ENCODE results near the gene PRSS1.
"Not testable (repeated sequence)": the region's sequence is repeated elsewhere in the genome, so short reads cannot be mapped to it uniquely, and the experiment has no call there.

PRSS1 gene

DNA sequence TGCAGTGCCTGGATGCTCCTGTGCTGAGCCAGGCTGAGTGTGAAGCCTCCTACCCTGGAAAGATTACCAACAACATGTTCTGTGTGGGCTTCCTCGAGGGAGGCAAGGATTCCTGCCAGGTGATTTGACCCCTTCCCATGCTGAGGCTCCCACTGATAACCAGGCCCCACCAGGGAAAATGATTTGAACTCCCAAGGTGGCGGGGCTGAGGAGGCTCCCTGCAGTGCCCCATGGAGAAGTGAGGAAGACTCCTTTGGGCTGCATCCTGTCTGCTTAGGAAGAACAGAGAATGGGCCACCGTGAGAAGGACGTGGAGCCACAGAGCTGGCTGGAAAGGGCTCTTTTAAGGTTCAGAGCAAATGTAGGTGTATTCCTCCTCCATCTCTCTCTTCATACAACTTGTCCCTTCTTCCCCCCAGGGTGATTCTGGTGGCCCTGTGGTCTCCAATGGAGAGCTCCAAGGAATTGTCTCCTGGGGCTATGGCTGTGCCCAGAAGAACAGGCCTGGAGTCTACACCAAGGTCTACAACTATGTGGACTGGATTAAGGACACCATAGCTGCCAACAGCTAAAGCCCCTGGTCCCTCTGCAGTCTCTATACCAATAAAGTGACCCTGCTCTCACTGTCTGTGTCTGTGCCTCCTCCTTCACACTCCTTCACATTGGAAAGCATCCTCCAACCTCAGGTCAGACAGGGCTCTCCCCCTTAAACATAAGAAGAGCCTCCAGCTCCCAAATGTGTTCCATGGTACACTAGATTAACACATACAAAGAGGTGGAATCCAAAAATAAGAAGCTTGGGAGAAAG, 24.9 kb downstream of the PRSS1 start:
- no peak for DNase-seq

DNA sequence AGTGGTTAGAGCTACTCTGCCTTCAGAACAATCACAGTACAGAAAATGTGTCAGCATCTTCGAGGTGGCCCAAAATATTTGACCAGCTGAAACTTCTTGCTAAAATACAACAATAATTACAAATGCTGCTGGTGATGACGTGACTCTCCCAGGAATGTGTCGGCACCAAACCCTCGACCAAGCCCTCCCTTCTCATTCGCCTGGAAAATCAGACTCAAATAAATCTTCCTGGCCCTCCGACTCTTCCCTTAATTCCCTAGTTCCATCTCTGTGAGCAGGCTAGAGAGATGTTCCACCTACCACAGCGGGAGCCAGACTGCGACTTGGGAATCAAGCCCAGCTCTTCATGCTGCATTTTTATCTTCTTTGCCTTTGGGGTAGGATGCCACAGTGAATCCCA, 25.6 kb downstream of the PRSS1 start:
- DNase-seq: no peak

DNA sequence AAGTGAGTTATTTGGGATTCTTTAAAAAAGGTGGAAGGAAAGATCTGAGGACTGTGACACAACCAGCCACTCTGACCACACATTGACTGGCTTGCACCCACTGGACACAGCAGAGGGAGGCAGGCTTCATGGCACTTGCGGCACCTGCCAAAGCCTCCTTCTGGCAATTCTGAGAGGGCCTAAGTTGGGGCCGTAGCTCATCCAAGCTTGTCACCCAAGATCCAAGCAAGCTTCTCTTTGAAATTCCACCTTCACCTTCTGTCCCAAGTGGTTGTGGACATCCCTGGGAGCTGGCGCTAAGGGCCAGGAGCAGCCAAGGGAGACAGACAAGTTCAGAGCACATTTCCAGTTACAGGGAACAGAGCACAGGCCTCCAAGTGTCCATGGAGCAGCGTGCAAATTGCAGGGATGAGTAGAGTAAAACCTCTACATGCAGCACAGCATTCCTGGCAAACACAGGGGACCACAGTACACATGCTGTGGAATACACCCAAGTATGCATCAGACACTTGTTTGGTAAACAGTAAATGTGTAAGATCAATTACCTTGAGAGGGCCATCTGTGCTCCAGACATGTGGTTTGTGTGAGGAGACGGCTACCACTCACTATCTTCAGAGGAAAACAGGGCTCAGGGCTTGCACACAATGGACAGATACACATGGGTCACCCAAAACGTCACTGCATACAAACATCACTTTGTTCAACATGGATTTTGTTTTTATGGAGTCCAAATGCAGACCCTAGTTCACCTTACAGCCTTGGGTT, 26.3 kb downstream of the PRSS1 start:
- DNase-seq: not testable (repeated sequence)

DNA sequence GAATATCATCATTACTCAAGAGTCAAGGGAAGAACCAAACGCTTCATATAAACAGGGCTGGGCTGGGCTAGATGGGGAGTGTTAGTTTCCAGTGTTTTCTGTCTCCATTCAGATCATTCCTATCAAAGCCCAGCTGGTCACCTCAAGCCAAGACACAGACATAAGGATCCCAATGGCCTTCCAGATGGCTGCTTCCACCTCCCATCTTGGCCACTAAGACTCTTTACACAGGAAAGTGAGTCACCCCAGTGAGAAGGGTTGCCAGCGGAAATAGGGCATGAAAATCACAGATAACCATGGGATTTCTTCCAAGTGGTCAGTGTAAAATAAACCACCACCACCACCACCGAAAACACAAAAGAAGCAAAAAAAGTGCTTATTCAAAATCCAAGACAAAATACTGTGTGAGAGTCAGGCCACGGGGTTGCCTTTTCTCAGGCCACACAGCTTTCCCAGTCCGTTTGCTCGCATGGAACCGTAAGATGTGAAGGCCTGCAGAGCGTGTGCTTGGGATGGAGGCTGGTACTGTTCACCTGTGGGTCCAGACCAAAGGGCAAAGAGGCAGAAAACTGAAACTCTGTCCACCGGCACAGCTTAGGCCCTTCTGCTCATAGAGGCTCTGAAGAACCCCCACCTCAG, 27.1 kb downstream of the PRSS1 start:
- DNase-seq: no peak

DNA sequence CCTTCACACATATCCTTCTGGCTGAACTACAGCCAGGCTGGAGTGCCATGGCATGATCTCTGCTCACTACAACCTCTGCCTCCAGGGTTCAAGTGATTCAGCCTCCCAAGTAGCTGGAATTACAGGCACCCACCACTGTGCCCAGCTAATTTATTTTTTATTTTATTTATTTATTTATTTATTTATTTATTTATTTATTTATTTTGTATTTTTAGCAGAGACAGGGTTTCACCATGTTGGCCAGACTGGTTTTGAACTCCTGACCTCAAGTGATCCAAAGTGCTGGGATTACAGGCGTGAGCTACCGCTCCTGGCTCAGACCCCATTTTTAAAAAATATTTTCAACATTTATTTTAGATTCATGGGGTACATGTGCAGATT, 27.6 kb downstream of the PRSS1 start:
- DNase-seq: not testable (repeated sequence)

DNA sequence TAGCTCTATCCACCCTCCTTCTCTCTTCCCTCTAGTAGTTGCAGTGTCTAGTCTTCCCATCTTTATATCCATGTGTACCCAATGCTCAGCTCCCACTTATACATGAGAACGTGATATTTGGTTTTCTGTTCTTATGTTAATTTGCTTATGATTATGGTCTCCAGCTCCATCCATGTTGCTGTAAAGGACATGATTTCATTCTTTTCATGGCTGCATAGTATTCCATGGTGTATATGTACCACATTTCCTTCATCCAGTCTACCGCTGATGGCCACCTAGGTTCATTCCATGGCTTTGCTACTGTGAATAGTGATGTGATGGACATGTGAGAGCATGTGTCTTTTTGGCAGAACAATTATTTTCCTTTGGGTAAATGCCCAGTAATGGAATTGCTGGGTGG, 28.0 kb downstream of the PRSS1 start:
- DNase-seq: no peak

DNA sequence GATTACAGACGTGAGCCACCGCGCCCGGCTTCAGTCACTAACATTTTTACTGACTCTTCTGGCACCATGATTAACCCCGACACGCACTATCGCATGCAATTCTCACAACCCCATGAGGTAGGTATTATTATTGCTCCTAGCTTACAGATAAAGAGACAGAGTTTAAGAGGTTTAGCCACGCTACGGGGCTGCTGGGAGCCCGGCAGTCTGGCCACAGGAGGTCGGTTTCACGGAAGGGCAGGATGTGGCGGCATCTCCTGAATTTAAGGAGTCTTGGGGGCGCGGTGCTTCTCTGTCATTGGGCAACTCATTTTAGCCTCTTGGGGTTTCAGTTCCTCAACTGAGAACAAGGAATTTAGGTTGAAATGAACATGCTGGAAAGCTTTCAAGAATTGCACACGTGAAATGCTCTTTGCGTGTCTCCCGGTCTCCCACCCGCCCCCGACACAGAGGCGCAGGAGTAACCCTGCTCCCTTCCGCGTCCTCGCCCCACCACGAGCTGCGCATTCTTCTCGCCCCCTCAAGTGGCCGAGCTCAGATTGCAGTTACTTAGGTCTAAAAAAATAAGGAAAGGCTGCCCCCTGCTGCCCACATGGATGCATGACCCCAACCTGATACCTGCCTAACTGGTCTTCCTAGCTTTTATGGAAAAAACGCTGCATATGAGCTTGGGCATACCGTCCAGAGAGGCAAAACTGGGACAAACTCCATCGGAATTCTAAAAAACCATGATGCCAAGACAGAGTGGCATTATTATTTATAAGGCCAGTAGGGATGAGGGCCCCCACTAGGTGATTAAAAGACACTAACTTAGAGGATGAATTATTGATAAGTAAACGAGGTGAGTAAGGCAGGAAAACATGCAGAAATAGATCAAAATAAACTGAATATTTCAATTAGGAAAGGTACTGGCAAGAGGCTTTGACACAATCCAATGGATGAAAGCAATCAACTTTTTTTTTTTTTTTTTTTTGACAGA, 33.9 kb downstream of the PRSS1 start:
- peak; percentile 60 for DNase-seq

DNA sequence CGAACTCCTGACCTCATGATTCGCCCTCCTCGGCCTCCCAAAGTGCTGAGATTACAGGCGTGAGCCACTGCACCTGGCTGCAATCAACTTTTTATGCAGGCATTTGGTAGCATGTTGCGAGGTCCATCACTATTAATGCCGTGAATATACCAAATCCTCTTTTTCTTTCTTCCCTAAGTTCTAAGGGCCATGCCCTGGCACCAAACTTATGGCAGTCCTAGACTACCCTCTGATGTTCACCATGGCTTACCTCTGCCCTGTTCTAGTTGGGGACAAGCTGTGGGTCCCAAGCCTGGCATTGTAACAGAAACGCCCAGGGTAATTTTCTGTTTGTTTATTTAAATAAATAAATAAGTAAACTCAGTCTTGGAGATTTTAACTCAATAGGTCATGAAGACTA, 34.8 kb downstream of the PRSS1 start:
- DNase-seq: no peak

DNA sequence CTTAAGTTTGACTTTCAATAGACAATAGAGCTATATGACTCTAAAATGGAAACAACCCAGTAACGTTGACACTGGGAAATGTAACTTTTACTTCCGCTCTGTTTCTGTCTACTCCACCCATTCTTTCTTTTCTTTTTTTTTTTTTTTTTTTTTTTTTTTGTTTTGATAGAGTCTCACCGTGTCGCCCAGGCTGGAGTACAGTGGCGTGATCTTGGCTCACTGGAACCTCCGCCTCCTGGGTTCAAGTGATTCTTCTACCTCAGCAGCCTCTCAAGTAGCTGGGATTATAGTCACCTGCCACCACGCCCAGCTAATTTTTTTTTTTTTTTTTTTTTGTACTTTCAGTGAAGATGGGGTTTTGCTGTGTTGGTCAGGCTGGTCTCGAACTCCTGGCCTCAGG, 35.4 kb downstream of the PRSS1 start:
- DNase-seq: no peak

DNA sequence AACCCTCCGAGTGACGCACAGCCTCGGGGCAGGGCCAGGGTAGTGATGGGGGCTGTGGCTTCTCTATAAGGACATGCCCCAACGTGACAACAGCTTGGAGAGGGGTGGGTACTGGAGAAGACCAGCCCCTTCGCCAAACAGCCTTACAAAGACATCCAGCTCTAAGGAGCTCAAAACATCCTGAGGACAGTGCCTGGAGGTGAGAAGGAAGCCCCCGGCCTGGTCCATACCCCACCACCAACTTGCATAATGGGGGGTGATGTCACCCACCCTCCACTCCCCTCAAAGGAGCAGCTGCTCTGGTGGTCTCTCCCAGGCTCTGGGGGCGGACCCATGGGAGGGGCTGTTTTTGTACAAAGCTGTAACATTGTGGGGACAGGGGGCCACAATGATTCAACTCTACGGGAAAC, 36.6 kb downstream of the PRSS1 start:
- DNase-seq: peak; percentile 65

DNA sequence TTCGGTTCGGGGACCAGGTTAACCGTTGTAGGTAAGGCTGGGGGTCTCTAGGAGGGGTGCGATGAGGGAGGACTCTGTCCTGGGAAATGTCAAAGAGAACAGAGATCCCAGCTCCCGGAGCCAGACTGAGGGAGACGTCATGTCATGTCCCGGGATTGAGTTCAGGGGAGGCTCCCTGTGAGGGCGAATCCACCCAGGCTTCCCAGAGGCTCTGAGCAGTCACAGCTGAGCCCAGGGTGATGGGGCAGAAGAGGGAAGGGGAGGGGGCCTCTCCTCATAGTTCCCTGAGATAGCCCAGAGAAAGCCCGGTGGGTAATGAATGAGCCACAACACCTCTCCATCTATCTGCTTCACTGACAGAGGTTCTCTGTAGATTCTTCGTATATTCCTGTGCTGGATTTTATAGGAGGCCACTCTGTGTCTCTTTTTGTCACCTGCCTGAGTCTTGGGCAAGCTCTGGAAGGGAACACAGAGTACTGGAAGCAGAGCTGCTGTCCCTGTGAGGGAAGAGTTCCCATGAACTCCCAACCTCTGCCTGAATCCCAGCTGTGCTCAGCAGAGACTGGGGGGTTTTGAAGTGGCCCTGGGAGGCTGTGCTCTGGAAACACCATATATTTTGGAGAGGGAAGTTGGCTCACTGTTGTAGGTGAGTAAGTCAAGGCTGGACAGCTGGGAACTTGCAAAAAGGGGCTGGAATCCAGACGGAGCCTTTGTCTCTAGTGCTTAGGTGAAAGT, 37.9 kb downstream of the PRSS1 start:
- no peak for DNase-seq

DNA sequence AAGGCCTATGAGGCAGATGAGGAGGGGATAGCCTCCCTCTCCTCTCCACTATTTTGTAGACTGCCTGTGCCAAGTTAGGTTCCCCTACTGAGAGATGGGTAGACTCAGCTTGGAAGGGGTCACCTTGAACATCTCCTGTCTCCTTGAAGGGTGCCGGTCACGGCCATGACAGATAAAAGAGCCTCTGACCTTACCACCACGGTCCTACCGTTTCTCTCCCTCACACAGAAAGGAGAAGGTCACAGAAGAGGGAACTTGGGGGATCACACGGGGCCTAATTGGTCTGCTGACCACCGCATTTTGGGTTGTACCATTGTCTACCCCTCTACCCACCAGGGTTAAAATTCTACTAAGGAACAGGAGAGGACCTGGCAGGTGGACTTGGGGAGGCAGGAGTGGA, 38.5 kb downstream of the PRSS1 start:
- no peak for DNase-seq

DNA sequence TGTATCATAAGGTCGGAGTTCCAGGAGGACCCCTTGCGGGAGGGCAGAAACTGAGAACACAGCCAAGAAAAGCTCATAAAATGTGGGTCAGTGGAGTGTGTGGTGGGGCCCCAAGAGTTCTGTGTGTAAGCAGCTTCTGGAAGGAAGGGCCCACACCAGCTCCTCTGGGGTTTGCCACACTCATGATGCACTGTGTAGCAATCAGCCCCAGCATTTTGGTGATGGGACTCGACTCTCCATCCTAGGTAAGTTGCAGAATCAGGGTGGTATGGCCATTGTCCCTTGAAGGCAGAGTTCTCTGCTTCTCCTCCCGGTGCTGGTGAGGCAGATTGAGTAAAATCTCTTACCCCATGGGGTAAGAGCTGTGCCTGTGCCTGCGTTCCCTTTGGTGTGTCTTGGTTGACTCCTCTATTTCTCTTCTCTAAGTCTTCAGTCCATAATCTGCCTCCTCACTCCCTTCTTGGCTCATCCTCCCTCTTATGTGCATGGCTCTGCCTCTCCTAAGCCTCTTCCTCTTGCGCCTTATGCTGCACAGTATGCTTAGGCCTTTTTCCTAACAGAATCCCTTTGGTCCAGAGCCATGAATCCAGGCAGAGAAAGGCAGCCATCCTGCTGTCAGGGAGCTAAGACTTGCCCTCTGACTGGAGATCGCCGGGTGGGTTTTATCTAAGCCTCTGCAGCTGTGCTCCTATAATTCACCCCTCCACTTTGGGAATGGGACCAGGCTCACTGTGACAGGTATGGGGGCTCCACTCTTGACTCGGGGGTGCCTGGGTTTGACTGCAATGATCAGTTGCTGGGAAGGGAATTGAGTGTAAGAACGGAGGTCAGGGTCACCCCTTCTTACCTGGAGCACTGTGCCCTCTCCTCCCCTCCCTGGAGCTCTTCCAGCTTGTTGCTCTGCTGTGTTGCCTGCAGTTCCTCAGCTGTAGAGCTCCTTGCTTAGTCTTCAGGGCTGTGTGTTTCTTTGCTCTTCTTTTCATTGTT, 39.3 kb downstream of the PRSS1 start:
- DNase-seq: no peak

DNA sequence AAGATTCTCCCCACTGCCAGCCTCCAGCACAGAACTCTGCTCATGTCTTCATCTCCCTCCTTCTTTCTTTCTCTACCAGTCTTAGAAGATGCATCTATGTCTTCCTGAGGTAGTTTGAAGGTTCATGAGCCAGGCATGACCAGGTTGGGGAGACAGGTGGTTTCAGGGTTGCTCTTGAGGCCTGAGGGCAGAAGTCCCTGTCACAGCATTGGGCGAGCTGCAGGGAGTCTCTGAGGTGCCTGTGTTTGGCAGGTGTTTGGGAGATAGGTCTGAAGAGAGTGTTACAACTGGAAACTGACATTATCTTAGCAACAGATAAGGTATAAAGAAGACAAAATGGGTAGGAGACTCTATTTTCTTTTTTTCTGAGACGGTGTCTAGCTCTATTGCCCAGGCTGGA, 40.2 kb downstream of the PRSS1 start:
- DNase-seq: no peak

DNA sequence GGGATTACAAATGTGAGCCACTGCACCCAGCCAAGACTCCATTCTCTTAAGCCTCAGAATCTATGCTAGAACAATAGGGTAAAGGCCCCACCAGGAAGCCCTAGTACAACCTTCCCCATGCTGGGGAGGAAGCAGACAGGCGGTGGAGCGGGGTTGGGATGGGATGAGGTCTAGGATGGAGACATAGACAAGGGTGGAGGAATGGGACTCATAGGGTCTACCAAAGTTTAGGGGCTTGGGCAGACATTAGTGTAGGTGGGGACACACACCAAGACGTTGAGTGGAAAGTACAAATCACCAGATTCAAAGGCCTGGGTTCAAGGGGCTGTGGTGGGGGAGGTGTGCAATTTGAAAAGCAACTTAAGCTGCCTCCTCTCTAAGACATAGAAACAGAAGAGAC, 40.8 kb downstream of the PRSS1 start:
- DNase-seq: no peak

DNA sequence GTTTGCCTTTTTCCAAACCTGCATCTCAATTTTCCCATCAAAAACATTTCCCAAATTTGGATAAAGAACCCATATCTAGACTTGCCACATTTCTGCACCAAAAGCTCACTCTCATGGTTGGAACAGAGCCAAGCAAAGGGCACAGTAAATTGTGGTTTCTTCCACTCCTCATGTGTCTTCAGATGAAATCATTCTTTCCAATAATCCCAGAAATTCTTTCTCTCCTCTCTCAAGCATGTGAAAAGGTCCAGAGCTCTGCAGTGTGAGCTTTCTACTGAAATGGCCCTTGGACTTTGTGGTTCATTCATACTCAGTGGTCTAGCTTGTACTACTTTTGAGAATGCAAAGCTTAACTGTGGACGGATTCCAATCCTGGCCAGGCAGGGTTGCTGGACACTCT, 41.3 kb downstream of the PRSS1 start:
- no peak for DNase-seq

DNA sequence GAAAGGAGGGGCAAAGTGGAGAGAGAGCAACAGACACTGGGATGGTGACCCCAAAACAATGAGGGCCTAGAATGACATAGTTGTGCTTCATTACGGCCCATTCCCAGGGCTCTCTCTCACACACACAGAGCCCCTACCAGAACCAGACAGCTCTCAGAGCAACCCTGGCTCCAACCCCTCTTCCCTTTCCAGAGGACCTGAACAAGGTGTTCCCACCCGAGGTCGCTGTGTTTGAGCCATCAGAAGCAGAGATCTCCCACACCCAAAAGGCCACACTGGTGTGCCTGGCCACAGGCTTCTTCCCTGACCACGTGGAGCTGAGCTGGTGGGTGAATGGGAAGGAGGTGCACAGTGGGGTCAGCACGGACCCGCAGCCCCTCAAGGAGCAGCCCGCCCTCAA, 42.2 kb downstream of the PRSS1 start:
- DNase-seq: no peak

DNA sequence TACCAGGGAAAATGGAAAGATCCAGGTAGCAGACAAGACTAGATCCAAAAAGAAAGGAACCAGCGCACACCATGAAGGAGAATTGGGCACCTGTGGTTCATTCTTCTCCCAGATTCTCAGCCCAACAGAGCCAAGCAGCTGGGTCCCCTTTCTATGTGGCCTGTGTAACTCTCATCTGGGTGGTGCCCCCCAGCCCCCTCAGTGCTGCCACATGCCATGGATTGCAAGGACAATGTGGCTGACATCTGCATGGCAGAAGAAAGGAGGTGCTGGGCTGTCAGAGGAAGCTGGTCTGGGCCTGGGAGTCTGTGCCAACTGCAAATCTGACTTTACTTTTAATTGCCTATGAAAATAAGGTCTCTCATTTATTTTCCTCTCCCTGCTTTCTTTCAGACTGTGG, 42.9 kb downstream of the PRSS1 start:
- no peak for DNase-seq

DNA sequence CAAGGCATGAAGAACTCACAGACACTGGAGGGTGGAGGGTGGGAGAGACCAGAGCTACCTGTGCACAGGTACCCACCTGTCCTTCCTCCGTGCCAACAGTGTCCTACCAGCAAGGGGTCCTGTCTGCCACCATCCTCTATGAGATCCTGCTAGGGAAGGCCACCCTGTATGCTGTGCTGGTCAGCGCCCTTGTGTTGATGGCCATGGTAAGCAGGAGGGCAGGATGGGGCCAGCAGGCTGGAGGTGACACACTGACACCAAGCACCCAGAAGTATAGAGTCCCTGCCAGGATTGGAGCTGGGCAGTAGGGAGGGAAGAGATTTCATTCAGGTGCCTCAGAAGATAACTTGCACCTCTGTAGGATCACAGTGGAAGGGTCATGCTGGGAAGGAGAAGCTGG, 43.3 kb downstream of the PRSS1 start:
- no peak for DNase-seq

DNA sequence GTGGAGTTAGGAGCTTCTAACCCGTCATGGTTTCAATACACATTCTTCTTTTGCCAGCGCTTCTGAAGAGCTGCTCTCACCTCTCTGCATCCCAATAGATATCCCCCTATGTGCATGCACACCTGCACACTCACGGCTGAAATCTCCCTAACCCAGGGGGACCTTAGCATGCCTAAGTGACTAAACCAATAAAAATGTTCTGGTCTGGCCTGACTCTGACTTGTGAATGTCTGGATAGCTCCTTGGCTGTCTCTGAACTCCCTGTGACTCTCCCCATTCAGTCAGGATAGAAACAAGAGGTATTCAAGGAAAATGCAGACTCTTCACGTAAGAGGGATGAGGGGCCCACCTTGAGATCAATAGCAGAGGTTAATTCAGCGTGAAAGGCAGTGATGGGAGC, 43.9 kb downstream of the PRSS1 start:
- no peak for DNase-seq

DNA sequence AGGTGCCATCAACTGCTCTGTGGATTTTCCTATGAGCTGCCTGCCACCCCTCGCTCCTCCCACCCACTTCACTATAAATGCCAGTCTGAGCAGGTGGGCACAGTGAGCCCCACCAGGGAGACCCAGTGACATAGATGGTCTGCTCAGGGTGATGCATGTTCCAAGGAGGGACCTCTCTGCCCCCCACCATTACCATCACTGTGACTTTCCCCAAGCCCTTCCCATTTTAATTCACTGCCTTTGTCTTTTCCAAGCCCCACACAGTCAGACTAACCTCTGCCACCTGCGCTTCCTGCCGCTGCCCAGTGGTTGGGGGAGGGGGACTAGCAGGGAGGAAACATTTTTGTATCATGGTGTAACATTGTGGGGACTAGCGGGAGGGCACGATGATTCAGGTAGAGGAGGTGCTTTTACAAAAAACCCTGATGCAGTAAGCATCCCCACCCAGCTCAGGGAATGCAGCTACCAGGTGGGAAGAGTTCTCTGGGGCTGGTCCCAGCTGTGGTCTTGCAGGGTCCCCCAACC, 46.1 kb downstream of the PRSS1 start:
- DNase-seq: peak; percentile 62
